Activated naive CD4-positive, alpha-beta T cell treated with anti-CD3 and anti-CD28 coated beads for 36 hours (primary cell): ENCODE measurements around the gene LCE2D. TPM values are rescaled to one million over a fixed set of nuclear protein-coding genes. Genes with fewer than 3 reads are reported as not detected.
A peak's percentile ranks its signal among the peaks of the same experiment; 100 is the strongest.

Experiments
- CTCF ChIA-PET: fragments of 350-600 bp; sonication (Branson Sonifier 250); formaldehyde crosslinking; loops from one replicate; lab custom pipeline; 2021; ENCODE audit warnings: antibody characterized with exemption; lab: Charles Lee
- DNase-seq: peaks from one replicate; pipeline ENCODE4 v3.0.0-alpha.2; 2020
- H3K27ac Mint-ChIP-seq: one replicate; pipeline ENCODE4 v1.8.0; 2021; ENCODE audit warnings: mild to moderate bottlenecking, mixed read lengths
- H3K27me3 Mint-ChIP-seq: one replicate; pipeline ENCODE4 v1.8.0; 2021; ENCODE audit warnings: low read depth, mixed read lengths
- H3K36me3 Mint-ChIP-seq: one replicate; pipeline ENCODE4 v1.8.0; 2021; ENCODE audit warnings: low read depth, mixed read lengths
- H3K4me1 Mint-ChIP-seq: one replicate; pipeline ENCODE4 v1.8.0; 2021; ENCODE audit warnings: low read depth, mixed read lengths
- H3K4me3 Mint-ChIP-seq: one replicate; pipeline ENCODE4 v1.8.0; 2021; ENCODE audit warnings: mild to moderate bottlenecking, moderate library complexity, mixed read lengths
- H3K9me3 Mint-ChIP-seq: one replicate; pipeline ENCODE4 v1.8.0; 2021; ENCODE audit warnings: mixed read lengths
- intact Hi-C: fragments of 100-400 bp; cut with micrococcal nuclease; formaldehyde crosslinking; loops from one replicate; pipeline ENCODE4 v1.15.1; 2023
- total RNA-seq, 2 experiments: library from RNA; stranded (reverse); gene quantifications; one replicate each; pipeline ENCODE4 v1.2.3, GENCODE V29; 2021

The LCE2D gene, protein sequence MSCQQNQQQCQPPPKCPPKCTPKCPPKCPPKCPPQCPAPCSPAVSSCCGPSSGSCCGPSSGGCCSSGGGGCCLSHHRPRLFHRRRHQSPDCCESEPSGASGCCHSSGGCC
- not detected for total RNA-seq

GRCh38 chr1:152663098-152663497, at the start of gene LCE2D:
TSS of gene LCE2D (plus strand) at chr1:152663380. CDS start at chr1:152664106, 726 bp downstream.
- H3K4me1 Mint-ChIP-seq = no peaks in the 10 kb centered on the region
- H3K9me3 Mint-ChIP-seq = no peaks in the 10 kb centered on the region
- CTCF ChIA-PET = interaction anchor here (1.0 to 1.1 kb wide), 2 partner anchors 8 to 10 kb away, joined by 3 to 4 read pairs; no protein-coding TSS in a partner anchor
- no peak for DNase-seq
- intact Hi-C loops = no loop called here
- H3K27ac Mint-ChIP-seq = no peak within 1 kb of the TSS
- H3K36me3 Mint-ChIP-seq = no peaks in the 10 kb centered on the region
- no peak within 1 kb of the TSS for H3K4me3 Mint-ChIP-seq
- peaks cover 10% of the 10 kb centered on the region for H3K27me3 Mint-ChIP-seq

DNA sequence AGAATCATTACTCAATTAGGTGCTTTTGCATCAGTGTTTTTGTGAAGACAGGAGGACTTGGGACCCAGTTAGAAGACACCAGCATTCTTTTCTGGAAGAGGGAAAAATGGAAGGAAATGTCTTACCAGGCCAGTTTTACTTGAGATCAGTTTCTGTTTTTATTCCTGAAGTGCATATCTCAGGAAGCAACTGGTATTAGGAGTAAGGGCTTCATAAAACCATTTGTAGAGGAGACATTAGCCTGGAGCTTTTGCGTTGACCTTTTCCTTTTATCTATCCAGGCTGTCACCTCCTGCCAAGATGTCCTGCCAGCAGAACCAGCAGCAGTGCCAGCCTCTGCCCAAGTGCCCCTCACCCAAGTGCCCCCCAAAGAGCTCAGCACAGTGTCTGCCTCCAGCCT, 49.7 kb upstream of the LCE2D start, which contains the start of gene LCE3B:
TSS of gene LCE3B (plus strand) at position 301 of the 400 bp plus-strand sequence. CDS start at position 301, 0 bp downstream.
- CTCF ChIA-PET = no interaction called here
- no peaks in the 10 kb centered on the region for H3K4me1 Mint-ChIP-seq
- no peak within 1 kb of the TSS for H3K27ac Mint-ChIP-seq
- DNase-seq = no peak
- intact Hi-C loops = no loop called here
- H3K9me3 Mint-ChIP-seq = peaks cover 3% of the 10 kb centered on the region
- H3K36me3 Mint-ChIP-seq = no peaks in the 10 kb centered on the region
- no peaks in the 10 kb centered on the region for H3K27me3 Mint-ChIP-seq
- H3K4me3 Mint-ChIP-seq = no peak within 1 kb of the TSS

DNA sequence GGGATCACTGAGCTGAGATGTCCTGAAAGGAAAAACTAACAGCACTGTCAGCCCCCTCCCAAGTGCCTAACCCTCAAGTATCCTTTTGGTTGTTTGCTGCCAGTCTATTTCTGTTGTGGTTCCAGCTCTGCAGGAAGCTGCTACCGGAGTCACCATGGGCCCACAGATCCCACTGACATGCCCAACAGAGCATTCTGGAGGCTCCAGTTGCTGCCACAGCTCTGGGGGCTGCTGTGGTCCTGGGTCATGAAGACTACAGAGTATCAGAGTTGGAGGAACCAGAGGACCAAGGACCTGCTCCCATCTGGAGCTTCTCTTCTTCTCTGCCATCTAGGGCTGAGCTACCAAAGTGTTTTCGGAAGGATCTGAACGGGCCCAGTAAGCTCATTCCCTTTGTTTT, 41.2 kb upstream of the LCE2D start:
- peaks cover 8% of the 10 kb centered on the region for H3K9me3 Mint-ChIP-seq
- CTCF ChIA-PET = interaction anchor here (0.6 to 1.5 kb wide), 3 partner anchors 10 to 44 kb away, joined by 3 to 6 read pairs (median 3); no protein-coding TSS in a partner anchor
- no peak for DNase-seq
- peaks cover 17% of the 10 kb centered on the region for H3K27me3 Mint-ChIP-seq
- H3K4me1 Mint-ChIP-seq = peaks cover 1% of the 10 kb centered on the region
- intact Hi-C loops = loop anchor here (10.0 kb wide), 1 partner anchor 137 kb away; no protein-coding TSS in a partner anchor
- no peaks in the 10 kb centered on the region for H3K36me3 Mint-ChIP-seq
- no peak overlapping the region for H3K4me3 Mint-ChIP-seq
- no peak overlapping the region for H3K27ac Mint-ChIP-seq

DNA sequence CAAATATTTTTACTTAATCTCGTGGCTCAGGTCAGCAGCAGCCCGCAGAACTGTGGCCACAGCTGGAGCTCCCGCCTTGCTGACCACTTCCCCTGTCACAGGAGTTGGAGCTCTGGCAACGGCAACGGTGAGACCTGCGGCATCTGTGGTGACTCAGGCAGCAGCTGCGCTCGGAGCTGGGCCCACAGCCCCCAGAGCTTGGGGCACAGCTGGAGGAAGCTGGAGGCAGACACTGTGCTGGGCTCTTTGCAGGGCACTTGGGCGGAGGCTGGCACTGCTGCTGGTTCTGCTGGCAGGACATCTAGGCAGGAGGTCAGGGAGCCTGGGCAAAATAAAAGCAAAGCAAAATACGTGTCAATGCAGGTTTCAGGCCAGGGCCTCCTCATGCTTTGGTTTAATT, 40.4 kb upstream of the LCE2D start, which contains the start of gene LCE3A:
TSS of gene LCE3A (minus strand) at position 301 of the 400 bp plus-strand sequence. CDS start at position 301, 0 bp downstream.
- no peak for DNase-seq
- H3K4me1 Mint-ChIP-seq = peaks cover 1% of the 10 kb centered on the region
- peaks cover 20% of the 10 kb centered on the region for H3K27me3 Mint-ChIP-seq
- intact Hi-C loops = loop anchor here (10.0 kb wide), 1 partner anchor 138 kb away; no protein-coding TSS in a partner anchor
- H3K36me3 Mint-ChIP-seq = no peaks in the 10 kb centered on the region
- H3K4me3 Mint-ChIP-seq = no peak within 1 kb of the TSS
- H3K27ac Mint-ChIP-seq = no peak within 1 kb of the TSS
- CTCF ChIA-PET = interaction anchor here (1.1 to 1.5 kb wide), 3 partner anchors 16 to 45 kb away, joined by 3 to 6 read pairs (median 4); no protein-coding TSS in a partner anchor
- H3K9me3 Mint-ChIP-seq = peaks cover 7% of the 10 kb centered on the region

DNA sequence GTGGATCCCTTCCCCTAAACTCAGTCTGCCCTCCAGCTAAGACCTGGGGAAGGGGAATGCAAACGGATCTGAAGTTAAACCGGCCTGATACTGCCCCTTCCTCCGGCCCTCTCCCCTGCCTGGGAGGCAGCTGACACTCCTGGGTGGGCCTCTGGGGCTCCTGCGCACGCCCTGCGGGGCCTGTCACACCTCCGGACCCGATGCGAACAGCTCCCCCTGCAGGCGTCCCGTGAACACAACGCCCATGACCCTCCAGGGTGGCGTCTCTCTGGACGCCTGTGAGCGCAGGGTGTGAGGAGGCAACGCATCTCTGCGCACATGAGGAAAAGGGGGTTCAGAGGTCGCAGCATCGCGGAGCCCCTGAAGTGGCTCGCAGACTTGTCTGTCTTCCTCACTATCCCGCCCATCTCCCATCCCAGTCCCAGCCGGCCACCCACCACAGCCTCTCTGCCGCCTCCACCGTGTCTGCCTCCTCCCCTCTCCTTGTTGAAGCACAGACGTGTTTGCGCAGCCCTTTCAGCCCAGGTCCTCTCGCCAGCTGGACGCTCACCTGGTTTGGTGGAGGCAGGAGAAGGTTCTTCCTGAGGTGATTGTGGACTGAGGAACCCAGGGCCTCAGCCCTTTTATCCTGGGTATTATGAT, 39.9 kb upstream of the LCE2D start:
- peaks cover 23% of the 10 kb centered on the region for H3K27me3 Mint-ChIP-seq
- DNase-seq = peak; percentile 22
- intact Hi-C loops = loop anchor here (10.0 kb wide), 1 partner anchor 139 kb away; no protein-coding TSS in a partner anchor
- CTCF ChIA-PET = interaction anchor here (1.1 to 1.5 kb wide), 3 partner anchors 15 to 46 kb away, joined by 3 to 6 read pairs (median 4); no protein-coding TSS in a partner anchor
- peaks cover 1% of the 10 kb centered on the region for H3K4me1 Mint-ChIP-seq
- no peak overlapping the region for H3K27ac Mint-ChIP-seq
- no peak overlapping the region for H3K4me3 Mint-ChIP-seq
- H3K36me3 Mint-ChIP-seq = no peaks in the 10 kb centered on the region
- peaks cover 7% of the 10 kb centered on the region for H3K9me3 Mint-ChIP-seq

GRCh38 chr1:152626744-152627143, 36.4 kb upstream of the LCE2D start:
- H3K27me3 Mint-ChIP-seq = peaks cover 26% of the 10 kb centered on the region
- H3K4me1 Mint-ChIP-seq = peaks cover 1% of the 10 kb centered on the region
- intact Hi-C loops = loop anchor here (10.0 kb wide), 1 partner anchor 142 kb away; no protein-coding TSS in a partner anchor
- no peaks in the 10 kb centered on the region for H3K36me3 Mint-ChIP-seq
- H3K4me3 Mint-ChIP-seq = no peak overlapping the region
- CTCF ChIA-PET = no interaction called here
- H3K27ac Mint-ChIP-seq = no peak overlapping the region
- no peaks in the 10 kb centered on the region for H3K9me3 Mint-ChIP-seq
- DNase-seq = no peak

GRCh38 chr1:152630596-152630995, 32.6 kb upstream of the LCE2D start:
- CTCF ChIA-PET = no interaction called here
- intact Hi-C loops = no loop called here
- no peak for DNase-seq
- Mint-ChIP-seq H3K27me3 (peaks cover 14% of the 10 kb centered on the region), H3K4me3 (no peak overlapping the region), H3K27ac (no peak overlapping the region), H3K4me1 (no peaks in the 10 kb centered on the region), H3K36me3 (no peaks in the 10 kb centered on the region), H3K9me3 (no peaks in the 10 kb centered on the region)

GRCh38 chr1:152640351-152640750, 22.8 kb upstream of the LCE2D start:
- intact Hi-C loops = no loop called here
- Mint-ChIP-seq H3K4me3 (no peak overlapping the region), H3K9me3 (no peaks in the 10 kb centered on the region), H3K36me3 (no peaks in the 10 kb centered on the region), H3K4me1 (no peaks in the 10 kb centered on the region), H3K27me3 (peaks cover 3% of the 10 kb centered on the region), H3K27ac (no peak overlapping the region)
- CTCF ChIA-PET = interaction anchor here (1.1 kb wide), 1 partner anchor 8 kb away, joined by 3 read pairs; no protein-coding TSS in a partner anchor
- DNase-seq = no peak

- Mint-ChIP-seq H3K27ac (no peak overlapping the region), H3K4me1 (no peaks in the 10 kb centered on the region), H3K9me3 (no peaks in the 10 kb centered on the region), H3K36me3 (no peaks in the 10 kb centered on the region), H3K27me3 (peaks cover 5% of the 10 kb centered on the region), H3K4me3 (no peak overlapping the region)
- CTCF ChIA-PET = interaction anchor here (0.6 to 1.1 kb wide), 3 partner anchors 10 to 580 kb away, joined by 3 to 4 read pairs (median 4); no protein-coding TSS in a partner anchor
- intact Hi-C loops = no loop called here
- no peak for DNase-seq
Observed at GRCh38 chr1:152643945-152644344, 19.2 kb upstream of the LCE2D start.

GRCh38 chr1:152645146-152645545, 18.0 kb upstream of the LCE2D start:
- CTCF ChIA-PET = interaction anchor here (1.9 kb wide), 1 partner anchor 11 kb away, joined by 5 read pairs; no protein-coding TSS in a partner anchor

GRCh38 chr1:152646656-152647055, 16.5 kb upstream of the LCE2D start:
- no peak for DNase-seq
- no peaks in the 10 kb centered on the region for H3K4me1 Mint-ChIP-seq
- no peak overlapping the region for H3K4me3 Mint-ChIP-seq
- CTCF ChIA-PET = interaction anchor here (0.9 to 1.9 kb wide), 2 partner anchors 9 to 113 kb away, joined by 3 to 5 read pairs; no protein-coding TSS in a partner anchor
- H3K27ac Mint-ChIP-seq = no peak overlapping the region
- no peaks in the 10 kb centered on the region for H3K36me3 Mint-ChIP-seq
- peaks cover 13% of the 10 kb centered on the region for H3K27me3 Mint-ChIP-seq
- H3K9me3 Mint-ChIP-seq = no peaks in the 10 kb centered on the region
- intact Hi-C loops = no loop called here

More at GRCh38 chr1:152645146-152645545, 18.0 kb upstream of the LCE2D start:
- Mint-ChIP-seq H3K27me3 (peaks cover 12% of the 10 kb centered on the region), H3K4me3 (no peak overlapping the region), H3K27ac (no peak overlapping the region), H3K36me3 (no peaks in the 10 kb centered on the region), H3K9me3 (no peaks in the 10 kb centered on the region), H3K4me1 (no peaks in the 10 kb centered on the region)
- intact Hi-C loops = no loop called here
- DNase-seq = no peak

GRCh38 chr1:152654110-152654509, 9.1 kb upstream of the LCE2D start:
- no peaks in the 10 kb centered on the region for H3K36me3 Mint-ChIP-seq
- peak; percentile 78 for DNase-seq
- H3K27me3 Mint-ChIP-seq = peaks cover 10% of the 10 kb centered on the region
- CTCF ChIA-PET = interaction anchor here (0.6 to 3.0 kb wide), 17 partner anchors 8 to 568 kb away, joined by 3 to 12 read pairs (median 4); partner anchors contain the start of genes LCE2A and LCE2D
- H3K4me3 Mint-ChIP-seq = no peak overlapping the region
- intact Hi-C loops = loop anchor here (1.0 to 10.0 kb wide), 3 partner anchors 215 to 569 kb away; no protein-coding TSS in a partner anchor
- no peak overlapping the region for H3K27ac Mint-ChIP-seq
- no peaks in the 10 kb centered on the region for H3K9me3 Mint-ChIP-seq
- H3K4me1 Mint-ChIP-seq = peaks cover 3% of the 10 kb centered on the region
